Cardiac septum (tissue), 1 donor: ENCODE measurements around the gene MAD1L1. TPM values are rescaled to one million over a fixed set of nuclear protein-coding genes. Genes with fewer than 3 reads are reported as not detected.
"Not testable (repeated sequence)": the region's sequence is repeated elsewhere in the genome, so short reads cannot be mapped to it uniquely, and the experiment has no call there.

ENCODE experiments used
- DNase-seq: peaks from one replicate; pipeline ENCODE4 v3.0.0-alpha.2; 2020; ENCODE audit warnings: low spot score
- intact Hi-C: fragments of 100-400 bp; cut with DNase I; formaldehyde crosslinking; loops from one replicate; pipeline ENCODE4 v1.14.0; 2022
- total RNA-seq: library from RNA; stranded (reverse); fragmentation: NEBNext Ultra II Directional; extraction: Animal tissue kit (Norgen Biotek cat#: 25700); gene quantifications from one replicate; pipeline ENCODE4 v1.2.1, GENCODE V29; 2021
- donor health status: DM: no; HTN: no; CAD: no.

MAD1L1 gene
- total RNA-seq, 1 donor from 2014 or later: 13.5 TPM

GRCh38 chr7:1979591-1980560, 252.9 kb downstream of the MAD1L1 start:
- DNase-seq: no peak
- intact Hi-C loops: no loop called here

DNA sequence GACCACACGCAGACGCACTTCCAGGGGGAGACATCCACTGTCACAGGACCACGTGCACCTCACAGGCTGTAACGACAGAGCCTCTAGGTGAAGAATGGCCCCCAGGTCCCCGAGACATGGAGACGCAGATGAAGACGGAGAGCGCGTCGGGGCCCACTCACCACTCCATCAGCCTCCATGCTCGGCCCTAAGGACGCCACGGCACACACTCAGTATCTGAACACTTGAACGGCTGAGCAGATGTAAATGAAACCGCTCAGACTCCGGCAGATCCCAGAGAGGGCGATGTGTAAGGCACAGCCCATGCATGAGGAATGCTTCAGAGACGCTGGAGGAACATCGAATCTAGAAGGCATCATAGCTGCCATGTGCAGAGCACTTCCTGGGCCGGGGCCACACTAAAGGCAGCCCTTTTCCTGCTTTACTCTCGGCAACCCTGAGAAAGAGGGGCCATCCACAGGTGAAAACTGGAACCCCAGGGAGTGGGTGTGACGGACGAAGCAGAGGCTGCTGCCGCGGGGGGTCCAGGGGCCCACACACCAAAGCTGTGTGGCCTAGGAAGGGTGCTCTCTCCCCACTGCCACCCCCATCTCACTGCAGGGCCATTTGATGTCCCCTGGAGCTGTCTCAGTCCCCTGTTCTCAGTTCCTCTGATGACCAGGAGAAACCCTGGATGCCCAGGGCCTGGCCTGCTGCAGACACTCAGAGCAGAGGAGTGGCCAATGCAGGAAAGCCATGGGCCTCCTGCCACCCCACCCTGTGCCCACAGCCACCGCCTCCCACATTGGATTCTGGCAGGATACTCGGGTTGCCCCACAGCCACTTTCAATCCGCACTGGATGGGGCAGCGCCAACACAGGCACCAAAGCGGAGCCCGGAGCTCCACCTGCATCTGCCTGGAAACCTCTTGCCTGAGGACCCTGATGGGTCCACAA, 253.8 kb downstream of the MAD1L1 start:
- intact Hi-C loops: no loop called here
- DNase-seq: no peak

DNA sequence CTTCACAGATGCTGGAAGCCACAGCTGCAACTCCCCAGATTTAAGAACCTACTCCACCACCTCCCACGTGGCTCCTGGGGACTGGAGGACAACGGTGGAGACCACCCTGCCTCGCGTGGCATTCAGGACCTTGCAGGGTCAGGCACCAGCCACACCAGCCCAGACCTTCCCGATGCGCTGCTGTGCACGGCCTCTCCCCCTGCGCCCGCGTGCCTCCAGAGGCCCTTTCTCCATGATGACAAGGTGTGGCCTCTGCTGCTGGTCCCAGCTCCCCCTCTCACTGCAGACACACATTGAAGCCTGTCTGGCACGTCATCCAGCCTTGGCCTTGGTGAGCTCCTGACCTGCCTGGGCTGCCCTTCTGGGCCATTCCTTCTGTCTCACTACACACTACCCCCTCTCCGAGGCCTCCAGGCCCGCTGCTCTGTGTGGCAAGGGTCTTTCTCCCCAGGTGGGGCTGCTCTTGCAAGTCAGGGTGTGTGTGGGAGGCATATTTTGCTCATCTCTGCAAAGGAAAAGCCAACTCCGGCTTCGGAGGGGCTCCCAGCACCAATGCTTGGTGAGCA, 254.8 kb downstream of the MAD1L1 start:
- no peak for DNase-seq
- intact Hi-C loops: no loop called here

DNA sequence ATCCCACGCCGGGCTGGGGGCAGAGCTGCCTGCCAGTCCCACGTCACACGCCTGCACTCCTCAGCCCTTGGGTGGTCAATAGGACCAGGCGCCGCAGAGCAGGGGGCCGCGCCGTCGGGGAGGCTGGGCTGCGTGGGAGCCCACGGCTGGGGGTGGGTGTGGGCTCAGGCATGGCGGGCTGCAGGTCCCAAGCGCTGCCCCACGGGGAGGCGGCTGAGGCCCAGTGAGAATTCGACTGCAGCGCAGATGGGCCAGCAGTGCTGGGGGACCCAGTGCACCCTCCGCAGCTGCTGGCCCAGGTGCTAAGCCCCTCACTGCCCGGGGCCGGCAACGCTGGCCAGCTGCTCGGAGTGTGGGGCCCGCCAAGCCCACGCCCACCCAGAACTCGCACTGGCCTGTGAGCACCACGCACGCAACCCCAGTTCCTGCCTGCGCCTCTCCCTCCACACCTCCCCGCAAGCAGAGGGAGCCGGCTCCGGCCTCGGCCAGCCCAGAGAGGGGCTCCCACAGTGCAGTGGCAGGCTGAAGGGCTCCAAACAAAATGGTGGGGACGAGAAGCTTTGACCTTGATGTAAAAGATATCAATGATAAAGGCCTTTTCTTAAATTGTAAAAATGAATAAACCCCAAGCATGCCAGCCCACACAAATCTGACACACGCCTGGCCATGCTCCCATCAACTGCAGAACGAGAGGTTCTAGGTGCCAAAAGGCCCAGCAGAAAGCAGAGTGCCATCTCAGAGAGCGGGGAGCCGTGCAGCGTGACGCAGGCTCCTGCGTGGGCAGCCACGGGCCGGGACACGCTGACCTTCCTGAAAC, 255.5 kb downstream of the MAD1L1 start:
- DNase-seq: no peak

GRCh38 chr7:1976521-1976920, 256.2 kb downstream of the MAD1L1 start:
- intact Hi-C loops, DNase-seq: not testable (repeated sequence)

More for the DNA sequence above, 255.5 kb downstream of the MAD1L1 start:
- intact Hi-C loops: no loop called here

GRCh38 chr7:1975581-1975980, 257.2 kb downstream of the MAD1L1 start:
- intact Hi-C loops: no loop called here
- DNase-seq: no peak

GRCh38 chr7:1975179-1975578, 257.6 kb downstream of the MAD1L1 start:
- DNase-seq: no peak
- intact Hi-C loops: no loop called here

GRCh38 chr7:1974290-1975101, 258.2 kb downstream of the MAD1L1 start:
- no peak for DNase-seq
- intact Hi-C loops: no loop called here

- intact Hi-C loops: no loop called here
- no peak for DNase-seq
Measured at GRCh38 chr7:1973321-1974251, 259.2 kb downstream of the MAD1L1 start.

- intact Hi-C loops: no loop called here
Measured at GRCh38 chr7:1972744-1973143, 260.0 kb downstream of the MAD1L1 start.

GRCh38 chr7:1971946-1972654, 260.6 kb downstream of the MAD1L1 start:
- DNase-seq: no peak

More at GRCh38 chr7:1972744-1973143, 260.0 kb downstream of the MAD1L1 start:
- no peak for DNase-seq

GRCh38 chr7:1970895-1971294, 261.9 kb downstream of the MAD1L1 start:
- intact Hi-C loops: no loop called here
- DNase-seq: no peak

More at GRCh38 chr7:1971946-1972654, 260.6 kb downstream of the MAD1L1 start:
- intact Hi-C loops: no loop called here

DNA sequence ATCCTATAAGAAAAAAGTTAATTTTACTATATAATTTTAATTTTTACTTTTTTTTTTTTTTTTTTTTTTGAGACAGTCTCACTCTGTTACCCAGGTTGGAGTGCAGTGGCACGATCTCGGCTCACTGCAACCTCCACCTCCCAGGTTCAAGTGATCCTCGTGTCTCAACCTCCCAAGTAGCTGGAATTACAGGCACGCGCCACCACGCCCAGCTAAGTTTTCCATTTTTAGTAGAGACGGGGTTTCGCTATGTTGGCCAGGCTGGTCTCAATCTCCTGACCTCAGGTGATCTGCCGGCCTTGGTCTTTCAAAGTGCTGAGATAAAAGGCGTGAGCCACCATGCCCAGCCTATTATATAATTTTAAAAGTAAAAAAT, 262.5 kb downstream of the MAD1L1 start:
- DNase-seq, intact Hi-C loops: not testable (repeated sequence)

- no peak for DNase-seq
Measured at GRCh38 chr7:1969459-1970284, 263.1 kb downstream of the MAD1L1 start.

GRCh38 chr7:1968397-1969111, 264.2 kb downstream of the MAD1L1 start:
- no peak for DNase-seq
- intact Hi-C loops: no loop called here

More at GRCh38 chr7:1969459-1970284, 263.1 kb downstream of the MAD1L1 start:
- intact Hi-C loops: no loop called here
